T-helper 1 cell treated with Interleukin-12 subunit alpha and Interleukin-12 subunit beta and Interleukin-4 antibody, amounts not matched to agents 30 ng/mL and 1 ng/mL, for 36 hours (primary cell): ENCODE results near the gene GAL3ST1. TPM values are rescaled to one million over a fixed set of nuclear protein-coding genes. Genes with fewer than 3 reads are reported as not detected.
"Not testable (repeated sequence)": the region's sequence is repeated elsewhere in the genome, so short reads cannot be mapped to it uniquely, and the experiment has no call there.

Source experiments
- intact Hi-C: fragments of 100-400 bp; cut with micrococcal nuclease; formaldehyde crosslinking; loops from one replicate; pipeline ENCODE4 v1.15.1; 2024
- total RNA-seq: library from RNA; stranded (reverse); gene quantifications from 2 replicates; pipeline ENCODE4 v1.2.3, GENCODE V29; 2022

The GAL3ST1 gene, protein sequence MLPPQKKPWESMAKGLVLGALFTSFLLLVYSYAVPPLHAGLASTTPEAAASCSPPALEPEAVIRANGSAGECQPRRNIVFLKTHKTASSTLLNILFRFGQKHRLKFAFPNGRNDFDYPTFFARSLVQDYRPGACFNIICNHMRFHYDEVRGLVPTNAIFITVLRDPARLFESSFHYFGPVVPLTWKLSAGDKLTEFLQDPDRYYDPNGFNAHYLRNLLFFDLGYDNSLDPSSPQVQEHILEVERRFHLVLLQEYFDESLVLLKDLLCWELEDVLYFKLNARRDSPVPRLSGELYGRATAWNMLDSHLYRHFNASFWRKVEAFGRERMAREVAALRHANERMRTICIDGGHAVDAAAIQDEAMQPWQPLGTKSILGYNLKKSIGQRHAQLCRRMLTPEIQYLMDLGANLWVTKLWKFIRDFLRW
- not detected in 2 replicates for total RNA-seq

DNA sequence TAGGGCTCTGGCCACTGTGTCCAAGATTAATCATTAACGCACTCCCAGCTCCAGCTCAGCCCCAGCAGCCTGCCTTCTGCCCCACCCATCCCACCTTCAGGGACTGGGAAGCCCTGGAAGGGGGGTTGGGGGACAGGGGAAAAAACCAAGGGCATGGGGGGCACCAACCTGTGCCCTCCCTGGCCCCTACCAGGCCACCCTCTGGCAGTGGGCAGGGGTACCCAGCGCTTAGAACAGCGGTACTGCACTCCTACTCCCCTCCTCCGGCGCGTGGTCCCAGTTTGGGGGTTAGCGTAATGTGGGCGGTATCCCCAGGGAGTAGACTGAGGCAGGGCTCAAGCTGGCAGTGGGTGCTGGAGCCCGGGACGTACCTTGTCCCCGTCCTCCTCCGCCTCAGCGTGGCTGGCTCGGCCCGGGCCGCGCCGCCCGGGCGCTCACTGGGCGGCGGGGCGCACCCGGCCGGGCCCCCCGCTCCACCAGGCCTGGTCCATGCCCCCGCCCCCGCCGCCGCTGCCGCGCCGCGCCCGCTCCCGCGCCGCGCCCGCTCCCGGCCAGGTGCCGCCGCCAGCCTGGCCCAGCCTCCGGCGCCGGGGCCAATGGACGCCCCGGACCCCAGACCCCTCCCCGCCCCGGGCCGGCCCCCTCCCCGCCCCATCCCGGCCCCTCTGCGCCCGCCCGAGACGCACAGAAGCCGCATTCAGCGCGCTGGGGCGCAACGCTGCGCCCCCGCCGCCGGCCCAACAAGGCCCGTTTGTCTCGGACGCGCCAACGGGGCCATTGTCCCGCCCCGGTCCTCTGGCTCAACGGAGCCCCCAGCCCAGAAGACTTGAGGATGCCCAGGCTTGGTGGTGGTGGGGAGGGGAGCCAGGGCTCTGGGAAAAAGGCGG lies at the start of gene GAL3ST1:
Gene GAL3ST1 (minus strand): TSS at position 571 of the 887 bp plus-strand sequence. CDS start 17,273 bp downstream, outside the sequence.
- intact Hi-C loops: no loop called here

DNA sequence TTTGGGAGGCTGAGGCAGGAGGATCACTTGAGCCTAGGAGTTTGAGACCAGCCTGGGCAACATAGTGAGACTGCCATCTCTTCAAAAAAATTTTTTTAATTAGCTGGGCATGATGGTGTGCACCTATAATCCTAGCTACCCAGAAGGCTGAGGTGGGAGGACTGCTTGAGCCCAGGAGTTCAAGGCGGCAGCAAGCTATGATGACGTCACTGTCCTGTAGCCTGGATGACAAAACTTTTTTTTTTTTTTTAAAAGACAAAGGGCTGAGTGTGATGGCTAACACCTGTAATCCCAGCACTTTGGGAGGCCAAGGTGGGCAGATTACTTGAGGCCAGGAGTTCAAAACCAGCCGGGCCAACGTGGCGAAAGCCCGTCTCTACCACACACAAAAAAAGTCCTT lies 45.4 kb upstream of the GAL3ST1 start:
- intact Hi-C loops: not testable (repeated sequence)

DNA sequence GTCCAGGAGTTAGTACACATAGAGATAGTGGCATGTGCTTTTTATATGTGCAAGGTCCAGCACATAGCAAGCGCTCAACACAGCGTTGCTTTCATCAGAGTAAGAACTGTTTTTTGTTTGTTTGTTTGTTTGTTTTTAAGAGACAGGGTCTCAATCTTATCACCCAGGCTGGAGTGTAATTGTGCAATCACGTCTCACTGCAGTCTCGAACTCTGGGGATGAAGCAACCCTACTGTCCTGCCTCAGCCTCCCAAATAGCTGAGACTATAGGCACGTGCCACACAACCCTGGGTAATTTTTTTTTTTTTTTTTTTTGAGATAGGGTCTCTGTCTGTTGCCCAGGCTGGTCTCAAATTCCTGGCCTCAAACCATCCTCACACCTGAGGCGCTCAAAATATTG lies 43.4 kb upstream of the GAL3ST1 start:
- intact Hi-C loops: no loop called here

DNA sequence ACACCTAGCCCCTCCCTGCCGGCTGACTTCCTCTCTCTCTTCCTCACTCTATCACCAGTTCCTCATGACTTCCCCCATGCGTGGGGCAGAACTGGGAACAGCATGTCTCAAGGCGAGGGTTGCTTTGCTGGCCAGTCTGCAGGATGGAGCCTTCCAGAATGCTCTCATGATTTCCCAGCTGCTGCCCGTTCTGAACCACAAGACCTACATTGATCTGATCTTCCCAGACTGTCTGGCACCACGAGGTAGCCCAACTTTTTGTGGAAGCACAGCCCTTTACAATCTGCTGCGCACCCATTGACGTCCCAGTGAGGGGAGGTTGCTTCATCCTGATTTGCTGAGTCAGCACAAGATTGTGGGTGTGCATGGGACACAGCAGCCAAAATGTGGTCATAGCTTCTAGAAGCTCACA lies 41.1 kb upstream of the GAL3ST1 start:
- intact Hi-C loops: no loop called here

DNA sequence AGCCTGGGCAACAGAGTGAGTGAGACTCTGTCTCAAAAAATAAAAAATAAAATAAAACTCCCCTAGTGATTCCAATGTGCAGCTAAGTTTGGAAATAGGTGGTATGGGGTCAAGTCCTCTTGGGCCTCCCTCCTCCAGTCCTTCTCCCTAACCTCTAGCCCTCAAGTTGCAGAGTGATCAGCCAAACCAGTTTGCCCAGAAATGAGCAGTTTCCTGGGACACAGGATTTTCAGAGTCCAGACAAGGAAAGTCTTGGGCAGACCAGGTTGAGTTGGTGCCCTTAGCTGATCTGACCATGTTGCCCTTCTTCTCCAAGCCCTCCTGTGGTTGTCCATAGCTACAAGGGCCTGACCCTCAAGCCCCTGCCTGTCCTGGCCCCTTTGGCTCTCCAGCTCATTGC lies 40.4 kb upstream of the GAL3ST1 start:
- intact Hi-C loops: no loop called here

DNA sequence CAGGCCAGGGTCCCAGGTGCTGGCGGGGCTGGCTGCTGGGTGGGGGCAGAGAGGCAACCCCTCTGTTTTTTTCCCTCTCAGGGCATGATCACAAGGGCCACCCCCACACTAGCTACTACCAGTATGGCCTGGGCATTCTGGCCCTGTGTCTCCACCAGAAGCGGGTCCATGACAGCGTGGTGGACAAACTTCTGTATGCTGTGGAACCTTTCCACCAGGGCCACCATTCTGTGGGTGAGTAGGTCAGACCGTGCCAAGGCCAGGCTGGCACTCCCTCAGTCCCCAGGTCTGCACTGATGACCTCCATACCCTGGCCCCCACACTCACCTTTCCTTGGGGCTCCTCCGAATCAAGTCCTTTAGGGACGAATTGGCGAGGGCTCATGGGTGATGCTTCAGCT lies 39.8 kb upstream of the GAL3ST1 start:
- intact Hi-C loops: no loop called here

DNA sequence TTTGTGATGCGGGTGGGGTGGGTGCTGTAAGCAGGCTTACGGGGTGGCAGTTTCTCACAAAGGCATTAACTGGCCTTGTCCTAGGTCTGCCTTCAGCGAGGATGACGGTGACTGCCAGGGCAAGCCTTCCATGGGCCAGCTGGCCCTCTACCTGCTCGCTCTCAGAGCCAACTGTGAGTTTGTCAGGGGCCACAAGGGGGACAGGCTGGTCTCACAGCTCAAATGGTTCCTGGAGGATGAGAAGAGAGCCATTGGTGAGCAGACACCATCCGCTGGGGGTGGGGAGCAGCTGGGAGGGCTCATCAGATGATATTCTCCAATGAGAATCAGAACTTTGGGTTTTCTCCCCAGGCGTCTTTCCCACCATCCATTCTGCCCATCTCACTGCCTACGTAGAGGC lies 38.3 kb upstream of the GAL3ST1 start:
- intact Hi-C loops: no loop called here

DNA sequence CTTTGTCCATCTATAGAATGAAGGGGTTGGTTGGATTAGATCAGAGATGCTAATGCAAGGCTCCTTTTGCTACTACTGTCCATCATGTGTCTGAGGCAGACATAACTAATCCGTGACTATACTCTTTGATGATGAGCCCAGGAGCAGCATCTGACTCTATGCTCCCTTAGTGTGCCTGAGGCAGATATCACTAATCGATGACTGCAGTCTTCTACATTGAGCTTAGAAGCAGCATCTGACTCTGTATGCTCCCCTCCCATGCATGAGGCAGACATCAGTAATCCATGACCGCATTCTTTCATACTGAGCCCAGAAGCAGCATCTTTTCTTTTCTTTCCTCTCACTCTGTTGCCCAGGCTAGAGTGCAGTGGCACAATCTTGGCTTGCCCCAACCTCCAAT lies 36.7 kb upstream of the GAL3ST1 start:
- intact Hi-C loops: no loop called here

DNA sequence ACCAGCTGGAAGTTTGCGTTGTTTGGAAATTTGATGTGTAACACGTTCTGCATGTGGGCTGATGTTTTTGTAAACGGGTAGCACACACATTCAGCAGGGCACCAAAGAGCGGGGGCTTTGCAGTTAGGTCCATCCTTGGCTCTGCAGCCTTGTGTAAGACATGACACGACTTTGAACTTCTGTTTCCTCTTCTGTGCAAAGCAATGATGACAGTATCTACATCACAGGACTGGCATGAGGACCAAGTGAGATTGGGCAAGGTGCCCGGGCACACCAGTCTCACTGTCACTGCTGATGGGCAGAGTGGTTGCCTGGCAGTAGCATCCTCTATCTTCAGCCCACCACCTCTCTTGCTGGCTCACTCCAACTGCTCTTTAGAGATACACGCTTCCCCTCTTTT lies 35.8 kb upstream of the GAL3ST1 start:
- intact Hi-C loops: no loop called here

DNA sequence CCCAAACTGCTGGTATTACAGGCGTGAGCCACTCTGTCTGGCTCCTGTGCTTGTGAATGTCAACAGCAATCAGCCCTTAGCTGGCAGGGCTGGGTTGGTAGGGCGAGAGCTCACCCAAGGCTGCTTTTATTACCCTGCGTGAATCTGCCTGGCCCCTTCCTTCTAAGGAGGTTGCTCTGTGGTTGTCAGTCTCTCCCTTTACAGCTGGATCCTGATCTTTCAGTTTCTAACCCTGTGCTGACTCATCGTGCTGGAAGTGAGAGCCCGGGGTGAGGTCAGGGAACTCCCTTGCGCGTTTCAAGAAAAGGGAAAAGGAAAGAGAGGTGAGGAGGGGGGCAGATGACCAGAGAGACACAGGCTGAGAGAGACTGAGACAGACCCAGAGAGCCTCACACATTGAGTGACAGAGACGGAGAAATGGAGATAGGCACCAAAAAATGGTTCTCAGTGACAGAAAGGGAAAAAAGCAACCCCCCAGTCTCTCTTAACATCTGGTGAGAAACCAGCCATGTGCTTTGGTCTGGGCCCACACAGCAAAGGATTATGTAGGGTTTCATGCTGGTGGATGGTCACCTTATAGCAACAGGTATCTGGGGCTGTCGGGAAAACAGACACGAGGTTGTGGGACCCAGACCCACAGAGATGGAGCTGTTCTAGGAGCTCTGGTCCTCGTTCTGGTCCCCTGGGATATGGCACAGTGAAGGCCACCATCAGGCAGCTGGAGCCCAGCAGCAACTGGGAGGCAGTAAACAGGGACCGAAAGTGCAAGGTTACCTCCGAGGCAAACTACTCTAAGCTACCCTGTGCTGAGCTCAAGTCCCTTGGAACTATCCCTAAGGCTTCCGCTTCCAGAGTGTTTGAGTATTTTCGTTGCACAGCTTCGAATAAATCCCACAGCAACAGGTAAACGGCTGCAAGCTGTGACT lies 35.1 kb upstream of the GAL3ST1 start:
- intact Hi-C loops: loop anchor here (1.0 to 5.0 kb wide), 2 partner anchors 17 to 162 kb away; no protein-coding TSS in a partner anchor

DNA sequence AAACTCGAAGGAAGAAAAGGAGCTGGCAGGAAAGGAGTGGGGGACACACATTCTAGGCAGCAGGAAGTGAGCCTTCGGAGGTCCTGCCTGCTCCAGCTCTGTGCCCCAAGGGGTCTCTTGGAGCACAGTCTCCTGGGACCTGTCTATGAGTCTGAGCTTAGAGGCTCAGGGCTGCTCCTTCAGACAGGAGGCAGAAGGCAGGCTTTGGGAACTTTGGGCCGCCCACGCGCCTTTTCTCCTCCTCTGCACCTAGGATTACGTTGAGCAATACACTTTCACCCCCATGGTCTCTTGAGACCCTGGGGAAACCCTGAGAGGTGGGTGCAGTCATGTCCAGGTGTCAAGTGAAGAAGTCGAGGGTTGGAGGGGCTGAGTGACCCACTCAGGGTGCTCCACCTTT lies 33.5 kb upstream of the GAL3ST1 start:
- intact Hi-C loops: loop anchor here (2.0 to 5.0 kb wide), 2 partner anchors 27 to 161 kb away; partner anchors contain the start of gene SLC35E4

DNA sequence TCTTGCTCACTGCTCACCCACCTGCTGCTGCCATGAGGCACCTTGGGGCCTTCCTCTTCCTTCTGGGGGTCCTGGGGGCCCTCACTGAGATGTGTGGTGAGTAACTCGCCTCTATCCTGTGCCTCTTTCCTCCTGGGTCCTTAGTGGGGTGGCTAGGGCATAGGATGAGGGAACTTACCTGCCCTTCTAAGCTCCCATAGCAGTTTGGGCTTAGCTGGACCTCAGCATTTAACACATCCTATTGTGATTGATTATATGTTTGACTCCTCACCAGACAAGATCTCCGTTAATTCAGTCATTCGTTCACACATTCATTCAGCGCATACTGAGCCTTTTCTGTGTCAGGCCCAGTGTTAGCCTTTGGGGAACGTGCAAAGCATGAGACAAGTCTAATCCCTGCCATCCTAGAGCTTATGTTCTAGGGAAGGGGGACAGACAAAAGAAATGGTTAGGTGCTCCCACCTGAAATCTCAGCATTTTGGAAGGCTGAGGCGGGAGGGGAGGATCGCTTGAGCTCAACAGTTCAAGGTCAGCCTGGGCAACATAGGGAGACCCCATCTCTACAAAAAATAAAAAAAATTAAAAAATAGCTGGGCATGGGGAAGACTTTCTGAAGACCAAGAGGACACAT lies 33.0 kb upstream of the GAL3ST1 start:
- intact Hi-C loops: loop anchor here (2.0 to 5.0 kb wide), 2 partner anchors 27 to 160 kb away; partner anchors contain the start of gene SLC35E4

DNA sequence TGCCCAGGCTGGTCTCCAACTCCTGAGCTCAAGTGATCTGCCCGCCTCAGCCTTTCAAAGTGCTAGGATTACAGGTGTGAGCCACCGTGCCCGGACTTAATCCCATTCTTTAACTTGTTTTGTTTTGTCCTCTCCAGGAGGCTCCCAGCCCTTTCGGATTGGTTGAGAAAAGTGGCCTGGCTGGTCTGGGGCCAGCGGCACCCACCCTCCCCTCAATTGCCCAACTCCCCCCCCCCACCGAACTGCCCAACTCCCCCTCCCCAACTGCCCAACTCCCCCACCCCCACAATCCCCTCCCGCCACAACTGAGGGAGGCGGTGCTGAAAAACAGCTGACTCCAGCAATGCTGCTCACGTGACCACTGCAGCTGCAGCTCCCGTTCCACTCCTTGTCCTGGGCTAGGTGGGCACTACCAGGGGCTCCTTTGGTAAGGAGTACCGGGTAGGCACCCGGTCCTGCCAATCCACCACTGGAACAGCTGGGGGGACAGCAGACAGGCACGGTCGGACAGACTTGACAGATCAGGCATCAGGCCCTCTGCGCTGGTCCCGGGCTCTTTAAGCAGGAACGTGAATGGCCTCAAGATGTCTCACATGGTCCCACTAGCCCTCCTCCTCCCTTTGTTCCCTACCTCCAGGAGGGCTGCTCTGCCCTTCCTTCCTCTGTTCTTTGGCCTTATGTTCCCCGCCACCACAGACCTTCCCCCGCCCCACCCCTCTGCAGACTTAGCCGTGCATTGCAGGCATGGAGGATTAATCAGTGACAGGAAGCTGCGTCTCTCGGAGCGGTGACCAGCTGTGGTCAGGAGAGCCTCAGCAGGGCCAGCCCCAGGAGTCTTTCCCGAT lies 32.2 kb upstream of the GAL3ST1 start, which contains the start of gene TCN2:
Gene TCN2 (plus strand): TSS at position 720 of the 845 bp plus-strand sequence. CDS start 158 bp downstream, outside the sequence.
- intact Hi-C loops: loop anchor here (2.0 to 5.0 kb wide), 2 partner anchors 28 to 159 kb away; partner anchors contain the start of gene SLC35E4

DNA sequence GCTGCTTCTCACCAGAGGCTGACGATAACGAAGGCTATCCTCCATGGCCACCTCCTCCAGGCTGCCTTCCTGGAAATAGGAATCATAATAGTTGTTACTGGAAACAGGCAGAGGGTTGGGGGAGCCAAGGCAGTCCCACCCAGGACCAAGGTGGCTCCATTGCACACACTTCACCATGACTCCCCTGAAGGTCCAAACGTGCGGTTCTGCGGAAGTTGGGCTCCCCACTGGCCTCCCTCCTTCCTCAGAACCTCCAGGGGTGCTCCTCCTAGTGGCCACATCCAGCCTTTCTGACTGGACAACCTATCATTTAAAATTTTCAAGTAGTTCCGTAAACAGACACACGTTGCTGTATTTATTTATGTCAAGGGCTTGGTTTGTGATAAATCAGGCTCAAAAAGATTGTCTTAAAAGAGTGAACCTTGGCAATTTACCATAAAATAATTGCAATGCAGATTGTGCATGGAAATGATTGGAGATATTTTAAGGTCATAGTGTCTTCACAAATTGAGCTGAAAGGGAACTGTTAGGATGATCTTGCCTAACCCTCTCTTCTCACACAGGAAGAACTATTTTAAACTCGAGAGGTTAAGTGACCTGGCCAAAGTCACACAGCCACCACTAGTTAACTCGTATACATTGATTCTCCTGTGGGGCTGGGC lies 31.1 kb upstream of the GAL3ST1 start:
- intact Hi-C loops: loop anchor here (1.0 to 5.0 kb wide), 3 partner anchors 14 to 158 kb away; partner anchors contain the start of genes PES1 and SLC35E4

DNA sequence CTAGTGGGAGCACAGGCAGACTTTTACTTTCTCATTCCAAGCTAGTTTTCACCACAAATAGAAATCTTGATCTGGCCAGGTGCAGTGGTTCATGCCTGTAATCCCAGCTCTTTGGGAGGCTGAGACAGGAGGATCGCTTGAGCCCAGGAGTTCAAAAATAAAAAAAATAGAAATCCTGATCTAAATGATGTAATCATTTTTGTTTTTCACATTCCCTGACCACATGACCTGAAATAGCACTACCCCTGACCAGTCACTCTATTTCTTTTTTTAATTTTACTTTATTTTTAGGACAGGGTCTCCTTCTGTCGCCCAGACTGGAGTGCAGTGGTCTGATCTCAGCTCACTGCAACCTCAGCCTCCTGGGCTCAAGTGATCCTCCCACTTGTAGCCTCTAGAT lies 30.3 kb upstream of the GAL3ST1 start:
- intact Hi-C loops: loop anchor here (1.0 to 5.0 kb wide), 2 partner anchors 13 to 157 kb away; partner anchors contain the start of gene PES1

DNA sequence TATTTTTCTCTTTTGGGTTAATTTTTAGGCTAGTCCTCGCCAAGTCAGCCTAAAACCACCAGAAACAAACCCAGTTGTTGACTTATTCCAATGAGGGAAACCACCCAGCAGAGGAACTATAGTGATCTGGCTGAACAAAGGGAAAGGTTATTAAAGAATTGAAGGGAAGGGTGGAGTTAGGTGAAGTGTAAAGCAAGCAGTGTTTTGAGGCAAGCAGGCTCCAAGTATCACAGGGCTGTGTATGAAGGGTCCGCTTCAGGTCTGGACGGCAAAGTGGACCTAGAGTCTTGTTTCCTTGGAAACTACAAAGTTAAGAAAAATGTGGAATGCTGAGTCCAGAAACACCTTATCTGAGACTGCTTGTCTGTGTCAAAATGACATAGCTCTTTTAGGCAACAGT lies 29.3 kb upstream of the GAL3ST1 start:
- intact Hi-C loops: no loop called here

DNA sequence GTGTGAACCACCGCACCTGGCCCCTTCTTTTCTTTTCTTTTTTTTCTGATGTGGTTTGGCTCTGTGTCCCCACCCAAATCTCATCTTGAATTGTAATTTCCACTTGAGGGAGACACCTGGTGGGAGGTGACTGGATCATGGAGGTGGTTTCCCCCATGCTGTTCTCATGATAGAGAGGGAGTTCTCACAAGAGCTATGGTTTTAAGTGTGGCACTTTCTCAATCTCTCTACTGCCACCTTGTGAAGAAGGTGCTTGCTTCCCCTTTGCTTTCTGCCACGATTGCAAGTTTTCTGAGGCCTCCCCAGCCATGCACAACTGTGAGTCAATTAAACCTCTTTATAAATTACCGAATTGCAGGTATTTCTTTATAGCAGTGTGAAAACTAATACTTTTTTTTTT lies 27.6 kb upstream of the GAL3ST1 start:
- intact Hi-C loops: loop anchor here (1.0 kb wide), 2 partner anchors 205 to 211 kb away; partner anchors contain the start of gene SEC14L2

DNA sequence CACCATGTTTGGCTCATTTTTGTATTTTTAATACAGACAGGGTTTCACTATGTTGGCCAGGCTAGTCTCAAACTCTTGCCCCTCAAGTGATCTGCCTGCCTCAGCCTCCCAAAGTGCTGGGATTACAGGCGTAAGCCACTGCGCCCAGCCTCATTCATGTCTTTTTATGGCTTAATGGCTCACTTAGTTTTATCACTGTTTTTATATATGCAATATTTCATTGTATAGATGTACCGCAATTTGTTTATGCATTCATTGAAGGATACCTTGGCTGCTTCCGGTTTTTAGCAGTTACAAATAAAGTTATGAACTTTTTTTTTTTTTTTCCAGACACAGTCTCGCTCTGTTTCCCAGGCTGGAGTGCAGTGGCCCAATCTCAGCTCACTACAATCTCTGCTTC lies 27.0 kb upstream of the GAL3ST1 start:
- intact Hi-C loops: no loop called here
